IgD-negative memory B cell (primary cell): Measurements from ENCODE around the gene ATG9A. TPM values are rescaled to one million over a fixed set of nuclear protein-coding genes. Genes with fewer than 3 reads are reported as not detected.

ENCODE experiments used
- H3K27ac Mint-ChIP-seq, 3 donors: one replicate each; pipeline ENCODE4 v1.8.0; 2020 to 2022; ENCODE audit warnings: mild to moderate bottlenecking in 3 of 3, mixed read lengths in 3 of 3, moderate library complexity in 1 of 3
- H3K27me3 Mint-ChIP-seq: one replicate; pipeline ENCODE4 v1.8.0; 2021; ENCODE audit warnings: mixed read lengths
- H3K36me3 Mint-ChIP-seq: one replicate; pipeline ENCODE4 v1.8.0; 2020; ENCODE audit warnings: mild to moderate bottlenecking, mixed read lengths
- H3K4me1 Mint-ChIP-seq, 3 donors: one replicate each; pipeline ENCODE4 v1.8.0; 2020 to 2022; ENCODE audit warnings: mixed read lengths in 3 of 3, mild to moderate bottlenecking in 1 of 3
- H3K4me3 Mint-ChIP-seq, 4 donors: one replicate each; pipeline ENCODE4 v1.8.0; 2020 to 2022; ENCODE audit warnings: mild to moderate bottlenecking in 4 of 4, mixed read lengths in 4 of 4, moderate library complexity in 3 of 4
- H3K9me3 Mint-ChIP-seq, 3 donors: one replicate each; pipeline ENCODE4 v1.8.0; 2020 to 2021; ENCODE audit warnings: mixed read lengths in 3 of 3, mild to moderate bottlenecking in 1 of 3
- polyA plus RNA-seq: library from polyadenylated mRNA; unstranded; fragments of 300-500 nt; fragmentation: Illumina TruSeq; gene quantifications from one replicate; pipeline ENCODE4 v1.2.3, GENCODE V29; 2021

ATG9A gene
- polyA plus RNA-seq, 1 donor from 2014 or later = 19.6 TPM

DNA sequence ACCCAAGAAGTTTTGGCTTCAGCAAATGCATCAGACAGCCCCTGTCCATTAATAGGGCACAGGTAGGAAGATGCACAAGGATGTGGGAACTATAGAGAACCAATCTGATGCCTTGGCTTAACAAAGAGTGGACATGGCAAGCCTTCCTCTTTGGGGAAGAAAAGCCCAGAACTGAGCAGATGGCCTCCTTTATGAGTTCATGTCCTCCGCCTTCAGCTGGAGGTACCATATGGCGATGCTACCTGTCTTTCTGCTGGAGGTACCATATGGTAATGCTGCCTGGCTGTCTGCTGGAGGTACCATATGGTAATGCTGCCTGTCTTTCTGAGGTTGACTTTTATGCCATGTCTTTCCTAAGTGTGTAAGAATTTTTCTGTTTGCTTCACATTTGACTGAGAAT lies 45.3 kb downstream of the ATG9A start:
- no peaks in the 10 kb centered on the region for H3K27me3 Mint-ChIP-seq
- peak overlapping the region in 1 of 4 donors; percentile 42 for H3K4me3 Mint-ChIP-seq
- no peaks in the 10 kb centered on the region for H3K9me3 Mint-ChIP-seq
- peaks cover 3% of the 10 kb centered on the region for H3K36me3 Mint-ChIP-seq
- H3K4me1 Mint-ChIP-seq = peaks cover 9 to 19% (median 18%) of the 10 kb centered on the region in 3 donors
- H3K27ac Mint-ChIP-seq = peak overlapping the region in 2 of 3 donors; percentile 28 to 63

DNA sequence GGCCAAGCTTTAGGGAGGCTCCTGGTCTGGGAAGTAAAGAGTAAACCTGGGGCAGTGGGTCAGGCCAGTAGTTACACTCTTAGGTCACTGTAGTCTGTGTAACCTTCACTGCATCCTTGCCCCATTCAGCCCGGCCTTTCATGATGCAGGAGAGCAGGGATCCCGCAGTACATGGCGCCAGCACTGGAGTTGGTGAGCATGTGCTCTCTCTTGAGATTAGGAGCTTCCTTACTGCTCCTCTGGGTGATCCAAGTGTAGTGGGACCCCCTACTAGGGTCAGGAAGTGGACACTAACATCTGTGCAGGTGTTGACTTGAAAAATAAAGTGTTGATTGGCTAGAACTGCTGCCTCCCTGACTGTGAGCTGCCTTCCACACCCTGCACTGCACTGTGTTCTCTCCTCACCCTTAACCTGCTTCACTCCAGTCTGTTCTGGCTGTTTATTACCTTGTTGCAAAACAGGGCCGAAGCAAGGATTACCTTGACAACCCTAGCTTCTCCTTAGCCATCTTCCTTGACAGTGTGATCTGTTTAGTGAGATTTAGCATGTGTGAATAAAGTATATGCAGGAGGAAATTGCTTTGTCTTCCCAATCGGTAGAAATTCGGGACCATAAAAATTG lies 46.2 kb downstream of the ATG9A start:
- Mint-ChIP-seq H3K27ac (peak overlapping the region in 1 of 3 donors; percentile 85), H3K9me3 (no peaks in the 10 kb centered on the region), H3K27me3 (no peaks in the 10 kb centered on the region), H3K36me3 (peaks cover 3% of the 10 kb centered on the region), H3K4me1 (peaks cover 15 to 24% (median 23%) of the 10 kb centered on the region in 3 donors), H3K4me3 (peak overlapping the region in 1 of 4 donors; percentile 13)

DNA sequence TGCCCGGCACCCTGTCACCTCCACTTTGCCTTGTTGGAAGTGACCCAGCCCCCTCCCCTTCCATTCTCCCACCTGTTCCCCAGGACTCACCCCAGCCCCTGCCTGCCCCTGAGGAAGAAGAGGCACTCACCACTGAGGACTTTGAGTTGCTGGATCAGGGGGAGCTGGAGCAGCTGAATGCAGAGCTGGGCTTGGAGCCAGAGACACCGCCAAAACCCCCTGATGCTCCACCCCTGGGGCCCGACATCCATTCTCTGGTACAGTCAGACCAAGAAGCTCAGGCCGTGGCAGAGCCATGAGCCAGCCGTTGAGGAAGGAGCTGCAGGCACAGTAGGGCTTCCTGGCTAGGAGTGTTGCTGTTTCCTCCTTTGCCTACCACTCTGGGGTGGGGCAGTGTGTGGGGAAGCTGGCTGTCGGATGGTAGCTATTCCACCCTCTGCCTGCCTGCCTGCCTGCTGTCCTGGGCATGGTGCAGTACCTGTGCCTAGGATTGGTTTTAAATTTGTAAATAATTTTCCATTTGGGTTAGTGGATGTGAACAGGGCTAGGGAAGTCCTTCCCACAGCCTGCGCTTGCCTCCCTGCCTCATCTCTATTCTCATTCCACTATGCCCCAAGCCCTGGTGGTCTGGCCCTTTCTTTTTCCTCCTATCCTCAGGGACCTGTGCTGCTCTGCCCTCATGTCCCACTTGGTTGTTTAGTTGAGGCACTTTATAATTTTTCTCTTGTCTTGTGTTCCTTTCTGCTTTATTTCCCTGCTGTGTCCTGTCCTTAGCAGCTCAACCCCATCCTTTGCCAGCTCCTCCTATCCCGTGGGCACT lies 46.9 kb downstream of the ATG9A start:
- Mint-ChIP-seq H3K27me3 (no peaks in the 10 kb centered on the region), H3K4me3 (peak overlapping the region in 1 of 4 donors; percentile 55)

DNA sequence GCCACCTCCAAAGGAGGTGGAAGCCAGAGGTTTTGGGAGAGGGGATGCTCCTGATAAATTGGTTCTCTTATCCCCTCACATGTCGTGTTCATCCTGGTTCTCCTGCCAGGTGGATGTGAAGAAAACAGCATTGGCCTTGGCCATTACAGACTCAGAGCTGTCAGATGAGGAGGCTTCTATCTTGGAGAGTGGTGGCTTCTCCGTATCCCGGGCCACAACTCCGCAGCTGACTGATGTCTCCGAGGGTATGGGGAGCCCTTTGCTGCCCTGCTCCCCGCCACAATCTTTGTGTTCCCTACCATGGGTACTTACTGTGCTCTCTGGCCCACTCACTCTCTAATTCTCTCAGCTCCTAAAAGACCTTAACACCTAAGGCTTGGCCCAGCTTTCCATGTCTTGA lies 47.9 kb downstream of the ATG9A start:
- peaks cover 9 to 18% (median 17%) of the 10 kb centered on the region in 3 donors for H3K4me1 Mint-ChIP-seq
- H3K27me3 Mint-ChIP-seq = no peaks in the 10 kb centered on the region
- no peak overlapping the region for H3K27ac Mint-ChIP-seq
- H3K36me3 Mint-ChIP-seq = peaks cover 3% of the 10 kb centered on the region
- H3K9me3 Mint-ChIP-seq = no peaks in the 10 kb centered on the region
- peak overlapping the region in 2 of 4 donors; percentile 30 to 34 for H3K4me3 Mint-ChIP-seq

More for the DNA sequence above, 46.9 kb downstream of the ATG9A start:
- no peak overlapping the region for H3K27ac Mint-ChIP-seq
- peaks cover 3% of the 10 kb centered on the region for H3K36me3 Mint-ChIP-seq
- H3K9me3 Mint-ChIP-seq = no peaks in the 10 kb centered on the region
- peaks cover 15 to 24% (median 23%) of the 10 kb centered on the region in 3 donors for H3K4me1 Mint-ChIP-seq

DNA sequence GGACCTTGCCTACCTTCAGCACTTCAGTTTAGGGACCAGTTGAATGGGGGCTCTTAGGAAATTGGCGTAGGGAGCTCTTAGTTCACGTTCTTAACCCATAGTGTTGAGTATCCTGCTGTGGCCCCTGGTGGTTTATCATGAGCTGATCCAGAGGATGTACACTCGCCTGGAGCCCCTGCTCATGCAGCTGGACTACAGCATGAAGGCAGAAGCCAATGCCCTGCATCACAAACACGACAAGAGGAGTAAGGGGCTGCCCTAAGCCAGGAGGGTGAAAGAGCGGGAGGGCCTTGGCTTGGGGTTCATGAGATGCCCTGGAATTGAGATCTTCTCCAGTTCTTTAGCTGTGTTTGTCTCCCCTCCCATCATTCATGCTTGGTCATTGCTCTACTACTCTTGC lies 48.5 kb downstream of the ATG9A start:
- Mint-ChIP-seq H3K27ac (peak overlapping the region in 1 of 3 donors; percentile 92), H3K9me3 (no peaks in the 10 kb centered on the region)

DNA sequence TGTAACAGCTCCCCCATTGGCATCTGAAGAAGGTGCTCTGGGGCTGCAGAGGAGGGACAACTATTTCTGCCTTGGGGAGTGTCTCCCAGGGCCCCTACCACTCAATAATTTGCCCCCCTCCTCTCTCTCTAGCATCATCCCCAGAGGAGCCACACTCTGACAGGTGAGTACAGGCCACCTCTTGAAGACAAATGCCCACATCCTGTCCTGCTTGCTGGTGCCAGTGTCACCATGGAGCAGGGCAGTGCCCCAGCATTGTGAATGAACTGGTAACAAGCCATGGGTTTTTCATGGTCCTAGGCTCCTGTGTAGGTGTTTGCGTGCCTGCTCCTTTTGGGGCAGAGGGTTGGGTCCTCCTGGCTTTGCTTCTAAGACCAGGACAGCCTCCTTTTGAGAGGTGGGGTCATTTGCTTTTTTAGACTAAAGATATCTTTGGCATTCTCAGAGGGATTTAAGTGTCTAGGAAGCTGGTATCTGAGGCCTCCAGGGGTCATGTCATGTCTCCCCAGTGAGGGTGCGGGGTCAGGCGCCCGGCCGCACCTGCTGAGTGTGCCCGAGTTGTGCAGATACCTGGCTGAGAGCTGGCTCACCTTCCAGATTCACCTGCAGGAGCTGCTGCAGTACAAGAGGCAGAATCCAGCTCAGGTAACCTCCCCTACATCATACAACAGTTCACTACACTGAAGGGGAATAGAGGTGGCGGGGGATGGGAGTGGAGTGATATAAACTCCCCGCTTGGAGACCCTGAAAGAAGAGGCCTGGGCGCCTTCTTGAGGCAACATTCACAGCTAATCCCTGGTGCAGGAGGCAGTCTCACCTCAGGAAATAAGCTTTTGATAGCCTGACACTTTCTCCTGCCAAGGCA lies 49.6 kb downstream of the ATG9A start:
- Mint-ChIP-seq H3K9me3 (no peaks in the 10 kb centered on the region), H3K36me3 (peaks cover 3% of the 10 kb centered on the region), H3K27me3 (no peaks in the 10 kb centered on the region), H3K4me3 (peak overlapping the region; percentile 52 to 98 (median 96)), H3K4me1 (peaks cover 13 to 24% (median 15%) of the 10 kb centered on the region in 3 donors), H3K27ac (peak overlapping the region in 2 of 3 donors; percentile 92 to 94)

More for the DNA sequence above, 48.5 kb downstream of the ATG9A start:
- no peaks in the 10 kb centered on the region for H3K27me3 Mint-ChIP-seq
- H3K36me3 Mint-ChIP-seq = peaks cover 3% of the 10 kb centered on the region
- H3K4me1 Mint-ChIP-seq = peaks cover 11 to 20% (median 19%) of the 10 kb centered on the region in 3 donors
- peak overlapping the region in 2 of 4 donors; percentile 26 to 97 for H3K4me3 Mint-ChIP-seq

DNA sequence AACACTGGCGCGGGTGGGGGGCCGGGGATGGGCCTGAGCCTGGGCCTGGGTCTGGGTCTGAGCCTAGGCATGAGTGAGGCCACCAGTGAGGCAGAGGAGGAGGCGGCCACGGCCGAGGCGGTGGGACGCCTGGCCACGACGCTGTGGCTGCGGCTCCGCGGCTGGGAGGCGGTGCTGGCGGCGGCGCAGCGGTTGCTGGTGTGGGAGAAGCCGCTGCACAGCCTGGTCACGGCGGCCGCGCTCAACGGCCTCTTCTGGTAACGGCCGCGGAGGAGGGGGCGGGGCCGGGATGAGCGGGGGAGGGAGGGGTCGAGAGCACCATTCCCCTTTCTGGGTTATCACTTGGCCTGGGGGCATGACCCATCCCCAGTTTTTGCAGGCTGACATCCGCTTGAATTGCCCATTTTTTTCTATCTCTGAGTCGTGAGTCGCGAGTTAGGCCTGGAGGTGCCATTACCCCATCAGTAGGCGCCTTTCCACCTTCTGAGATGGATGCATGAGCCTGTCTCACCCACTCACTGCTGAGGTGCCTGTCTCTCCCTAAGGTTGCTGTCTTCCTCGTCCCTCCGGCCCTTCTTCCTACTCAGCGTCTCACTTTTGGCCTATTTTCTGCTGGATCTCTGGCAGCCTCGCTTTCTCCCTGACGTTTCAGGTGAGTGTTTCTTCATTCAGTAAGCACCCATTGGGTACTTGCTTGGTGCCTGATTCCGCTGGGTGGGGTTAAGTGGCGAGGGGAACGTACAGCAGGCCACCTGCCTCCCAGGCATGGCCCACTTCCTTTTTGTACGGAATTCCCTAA lies 50.9 kb downstream of the ATG9A start:
- peak overlapping the region; percentile 83 to 98 (median 96) for H3K4me3 Mint-ChIP-seq
- H3K36me3 Mint-ChIP-seq = peaks cover 2% of the 10 kb centered on the region
- peaks cover 15 to 32% (median 26%) of the 10 kb centered on the region in 3 donors for H3K4me1 Mint-ChIP-seq
- peak overlapping the region; percentile 92 to 100 (median 94) for H3K27ac Mint-ChIP-seq
- no peaks in the 10 kb centered on the region for H3K27me3 Mint-ChIP-seq
- H3K9me3 Mint-ChIP-seq = no peaks in the 10 kb centered on the region

DNA sequence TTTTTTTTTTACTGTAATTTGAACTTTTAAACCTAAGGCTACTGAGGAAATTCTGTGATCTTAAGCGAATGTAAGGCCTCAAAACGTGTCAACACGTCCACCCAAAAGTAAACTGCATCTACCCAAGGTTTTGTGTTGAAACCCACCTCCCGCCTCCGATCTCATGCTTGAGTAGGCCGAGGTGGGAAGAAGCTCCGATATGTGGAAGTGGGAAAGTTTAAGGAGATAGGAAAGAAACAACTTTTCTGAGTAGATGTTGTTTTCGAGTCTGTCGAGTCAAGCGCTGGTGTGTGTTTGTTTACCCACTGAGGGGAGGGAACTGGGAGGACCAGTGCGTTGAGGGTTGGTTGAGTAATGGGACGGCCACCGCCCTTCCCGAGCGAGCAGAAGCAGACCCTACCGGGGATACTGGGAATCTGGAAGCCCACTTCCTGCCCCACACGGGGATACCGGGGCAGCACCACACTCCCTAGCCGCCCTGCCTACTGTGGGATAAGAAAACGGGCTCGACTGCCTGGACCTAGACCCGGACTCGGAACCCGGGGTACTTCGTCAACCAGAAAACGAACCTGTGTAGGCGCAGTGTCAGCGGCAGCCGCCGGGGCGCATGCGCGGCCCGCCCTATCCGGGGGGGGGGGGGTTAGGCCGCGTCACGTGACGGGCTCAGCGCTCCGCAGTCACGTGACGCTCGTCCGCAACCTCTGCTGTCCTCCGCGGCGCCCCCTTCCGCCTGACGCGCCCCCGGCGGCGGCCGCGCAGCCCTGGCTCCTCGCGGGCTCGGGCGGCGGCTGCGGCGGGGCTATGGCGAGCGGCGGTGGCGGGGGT lies 51.7 kb downstream of the ATG9A start, which contains the start of gene RETREG2:
Gene RETREG2 (plus strand): TSS at position 724 of the 825 bp plus-strand sequence. CDS start 78 bp downstream, at position 802.
- Mint-ChIP-seq H3K27ac (peak within 1 kb of the TSS; percentile 97 to 100 (median 100)), H3K4me1 (peaks cover 15 to 31% (median 26%) of the 10 kb centered on the region in 3 donors), H3K9me3 (no peaks in the 10 kb centered on the region), H3K4me3 (peak within 1 kb of the TSS; percentile 95 to 98 (median 97)), H3K27me3 (no peaks in the 10 kb centered on the region), H3K36me3 (peaks cover 2% of the 10 kb centered on the region)

DNA sequence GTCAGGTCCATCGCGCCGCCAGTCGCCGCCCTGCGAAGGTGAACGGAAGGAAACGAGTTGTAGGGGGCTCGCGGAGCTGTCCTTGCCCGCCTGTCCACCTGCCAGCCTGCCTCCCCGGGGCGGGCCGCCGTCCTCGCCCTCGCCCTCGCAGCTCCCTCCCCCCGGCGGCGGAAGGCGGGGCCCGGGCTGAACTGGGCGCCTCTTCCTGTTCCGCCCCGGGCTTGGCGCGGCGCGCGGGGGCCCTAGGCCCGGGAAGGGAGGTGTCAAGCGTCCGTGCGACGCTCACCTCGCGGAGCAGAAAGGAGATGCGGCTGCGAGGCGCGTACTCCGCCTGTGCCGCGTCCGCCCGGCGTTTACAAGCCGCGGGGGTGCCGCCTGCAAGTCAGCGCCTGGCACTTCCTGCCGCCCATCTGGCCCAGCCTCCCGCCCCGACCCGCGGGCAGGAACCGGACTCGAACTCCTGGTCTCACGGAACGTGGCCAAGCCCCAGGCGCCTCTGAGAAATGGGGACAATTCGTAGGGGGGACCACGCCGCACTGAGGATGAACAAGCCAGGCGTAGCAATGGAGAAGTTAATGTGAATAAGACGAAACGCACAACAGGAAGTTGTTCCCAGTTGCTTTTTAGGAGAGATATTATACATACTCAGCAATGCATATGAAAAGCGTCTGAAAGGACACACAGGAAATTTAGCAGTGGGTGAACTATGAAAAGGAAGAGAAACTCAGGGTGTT lies 52.5 kb downstream of the ATG9A start, which contains the start of gene CNPPD1:
Gene CNPPD1 (minus strand): TSS at position 108 of the 734 bp plus-strand sequence. CDS start 97 bp downstream, at position 11.
- peak within 1 kb of the TSS; percentile 95 to 98 (median 97) for H3K4me3 Mint-ChIP-seq
- H3K36me3 Mint-ChIP-seq = peaks cover 2% of the 10 kb centered on the region
- H3K27ac Mint-ChIP-seq = peak within 1 kb of the TSS; percentile 97 to 100 (median 100)
- H3K27me3 Mint-ChIP-seq = no peaks in the 10 kb centered on the region
- peaks cover 15 to 31% (median 29%) of the 10 kb centered on the region in 3 donors for H3K4me1 Mint-ChIP-seq
- H3K9me3 Mint-ChIP-seq = no peaks in the 10 kb centered on the region

DNA sequence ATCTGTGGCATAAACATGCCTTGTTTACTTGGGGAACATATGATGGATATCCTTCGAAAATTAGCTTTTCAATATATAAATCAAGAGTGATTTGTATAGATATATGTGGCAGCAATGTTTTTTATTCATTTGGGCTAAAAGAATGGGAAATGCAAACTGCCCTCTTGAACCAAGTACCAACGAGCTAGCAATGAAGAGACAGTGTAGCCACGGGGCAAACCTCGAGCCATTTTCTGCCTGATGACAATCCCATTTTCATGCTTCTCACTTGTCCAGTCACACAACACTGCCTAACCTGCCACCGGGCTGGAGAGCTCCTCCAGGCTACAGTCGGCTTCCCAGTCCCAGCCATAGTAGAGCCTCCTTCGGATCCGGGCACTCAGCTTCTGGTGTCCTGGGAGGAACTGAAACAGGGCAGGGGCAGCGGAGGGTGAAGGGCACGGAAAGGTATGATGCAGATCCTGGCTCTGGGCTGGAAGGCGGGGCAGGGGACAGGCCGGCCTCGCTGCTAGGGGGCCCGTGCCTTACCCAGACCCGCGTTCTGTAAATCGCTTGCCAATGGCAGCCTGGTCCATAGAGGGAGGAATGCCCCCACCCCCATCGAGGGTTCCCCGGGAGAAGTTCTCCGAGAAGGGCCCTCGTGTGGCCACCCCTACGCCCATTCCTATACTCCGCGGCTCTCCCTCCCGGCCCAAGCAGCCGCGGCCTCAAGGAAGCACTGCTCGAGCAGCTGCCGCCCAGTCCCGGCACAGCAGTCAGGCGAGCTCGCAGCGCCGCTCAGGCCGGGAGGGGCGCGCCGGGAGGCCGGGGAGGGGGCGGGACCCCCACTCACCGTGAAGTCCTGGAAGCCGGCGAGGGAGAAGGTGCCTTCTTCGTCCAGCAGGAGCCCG lies 53.3 kb downstream of the ATG9A start:
- Mint-ChIP-seq H3K4me3 (peak overlapping the region; percentile 95 to 98 (median 97)), H3K36me3 (peaks cover 2% of the 10 kb centered on the region), H3K27me3 (no peaks in the 10 kb centered on the region), H3K4me1 (peaks cover 15 to 36% (median 31%) of the 10 kb centered on the region in 3 donors), H3K9me3 (no peaks in the 10 kb centered on the region), H3K27ac (peak overlapping the region; percentile 97 to 100 (median 100))

DNA sequence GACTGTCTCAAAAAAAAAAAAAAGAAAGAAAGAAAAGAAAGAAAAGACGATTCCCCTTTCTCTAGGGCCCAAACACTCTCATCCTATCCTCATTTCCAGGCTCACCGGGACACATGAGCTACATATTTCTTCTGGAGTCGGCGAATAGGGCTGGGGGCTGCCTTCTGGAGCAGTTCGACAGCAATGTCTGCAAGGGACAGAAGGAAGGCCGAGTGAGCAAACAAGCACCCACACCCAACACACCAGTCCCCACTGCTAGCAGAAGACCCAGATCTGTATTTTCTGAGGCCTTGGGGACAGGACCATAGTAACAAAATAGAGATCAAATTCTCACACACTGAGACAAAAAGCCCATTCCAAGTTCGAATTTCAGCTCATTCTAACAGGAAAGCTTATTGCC lies 54.0 kb downstream of the ATG9A start:
- no peaks in the 10 kb centered on the region for H3K9me3 Mint-ChIP-seq
- H3K27me3 Mint-ChIP-seq = no peaks in the 10 kb centered on the region
- H3K36me3 Mint-ChIP-seq = no peaks in the 10 kb centered on the region
- H3K4me1 Mint-ChIP-seq = peaks cover 17 to 39% (median 33%) of the 10 kb centered on the region in 3 donors
- H3K4me3 Mint-ChIP-seq = peak overlapping the region; percentile 81 to 97 (median 96)
- peak overlapping the region; percentile 76 to 97 (median 97) for H3K27ac Mint-ChIP-seq

DNA sequence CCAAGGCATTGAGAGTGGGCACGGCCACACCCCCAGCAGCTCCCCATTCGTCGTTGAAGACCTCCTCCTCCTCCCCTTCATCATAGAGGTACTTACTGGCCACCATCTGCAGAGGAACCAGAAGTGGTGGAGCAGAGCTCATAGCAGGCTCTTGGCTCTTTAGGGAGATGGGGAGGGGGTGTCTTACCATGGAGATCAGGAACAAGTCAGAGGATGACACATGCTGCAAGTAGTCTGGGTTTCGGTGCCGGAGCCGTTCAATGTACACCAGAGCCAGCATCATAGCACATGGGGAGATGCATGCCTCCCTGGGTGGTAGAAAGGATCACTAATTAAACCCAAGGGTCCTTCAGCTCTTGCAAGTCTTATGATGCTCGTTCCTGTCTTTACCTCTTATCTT lies 54.6 kb downstream of the ATG9A start:
- H3K36me3 Mint-ChIP-seq = no peaks in the 10 kb centered on the region
- H3K27ac Mint-ChIP-seq = peak overlapping the region; percentile 46 to 92 (median 69)
- H3K4me1 Mint-ChIP-seq = peaks cover 17 to 39% (median 31%) of the 10 kb centered on the region in 3 donors
- no peaks in the 10 kb centered on the region for H3K9me3 Mint-ChIP-seq
- peak overlapping the region in 1 of 4 donors; percentile 70 for H3K4me3 Mint-ChIP-seq
- no peaks in the 10 kb centered on the region for H3K27me3 Mint-ChIP-seq
